Sigmoid colon (tissue), 6 donors: Measurements from ENCODE around the gene LASP1NB.

Experiments
- DNase-seq: peaks from one replicate; pipeline ENCODE4 v3.0.0-alpha.2; 2019
- H3K27ac ChIP-seq, 4 donors: fragments of 200-600 bp; sonication (generic); one replicate each; pipeline ENCODE4 v1.5.1; 2016 to 2019; ENCODE audit warnings: mild to moderate bottlenecking in 1 of 4
- H3K27me3 ChIP-seq, 3 donors: fragments of 200-600 bp; sonication (generic); one replicate each; pipeline ENCODE4 v1.5.1; 2019; ENCODE audit warnings: mild to moderate bottlenecking in 1 of 3
- H3K36me3 ChIP-seq, 4 donors: fragments of 200-600 bp; sonication (generic); one replicate each; pipeline ENCODE4 v1.5.1; 2016 to 2019
- H3K4me1 ChIP-seq, 4 donors: fragments of 200-600 bp; sonication (generic); one replicate each; pipeline ENCODE4 v1.5.1; 2017 to 2019
- H3K4me3 ChIP-seq, 4 donors: fragments of 200-600 bp; sonication (generic); one replicate each; pipeline ENCODE4 v1.5.1; 2017 to 2019; ENCODE audit warnings: mild to moderate bottlenecking in 2 of 4, moderate library complexity in 1 of 4
- H3K9me3 ChIP-seq, 4 donors: fragments of 200-600 bp in 3 of 4; sonication (generic) in 3 of 4; one replicate each; pipeline versions ENCODE4 v1.5.1 to v1.6.1; 2013 to 2019
- CTCF ChIP-seq, 4 experiments: fragments of 450-650 bp in 3 of 4; fragments of 200-600 bp in 1 of 4; IDR thresholded peaks; one replicate each; pipeline ENCODE4 v1.5.1; 2016 to 2019; ENCODE audit warnings: antibody characterized with exemption in 4 of 4, mild to moderate bottlenecking in 3 of 4, moderate library complexity in 2 of 4
- EP300 ChIP-seq, 4 donors: sonication (generic); formaldehyde crosslinking; IDR thresholded peaks; one replicate each; pipeline ENCODE4 v1.6.1; 2017; ENCODE audit warnings: antibody characterized with exemption in 4 of 4
- POLR2A ChIP-seq, 2 donors: fragments of 450-650 bp; IDR thresholded peaks; one replicate each; pipeline ENCODE4 v1.6.1; 2016; ENCODE audit warnings: antibody characterized with exemption in 2 of 2, mild to moderate bottlenecking in 2 of 2, moderate library complexity in 2 of 2
- POLR2AphosphoS5 ChIP-seq, 4 donors: sonication (generic); formaldehyde crosslinking; IDR thresholded peaks; one replicate each; pipeline ENCODE4 v1.6.1; 2017; ENCODE audit warnings: antibody characterized with exemption in 4 of 4
- WGBS, 2 donors: extraction: QIAGEN DNeasy Blood & Tissue Kit; methylation state at CpG; one replicate each; pipeline ENCODE4 v1.1.7; 2013; 5-methylcytosine and 5-hydroxymethylcytosine counted together
- intact Hi-C: fragments of 100-400 bp; cut with DNase I; formaldehyde crosslinking; loops from one replicate; pipeline ENCODE4 v1.15.1; 2023
- donor health status: healthy with polysubstance abuse.
- donor health status: healthy.

Gene LASP1NB

GRCh38 chr17:38904892-38905291, 20.5 kb upstream of the LASP1NB start:
- no peak for TF ChIP-seq POLR2A (IDR thresholded peaks at IDR 0.05)
- no peak for TF ChIP-seq EP300 (IDR thresholded peaks at IDR 0.05)
- TF ChIP-seq POLR2AphosphoS5 (IDR thresholded peaks at IDR 0.05): no peak
- TF ChIP-seq CTCF (IDR thresholded peaks at IDR 0.05): no peak
- intact Hi-C loops: no loop called here
- Histone ChIP-seq H3K9me3 (no peaks in the 10 kb centered on the region), H3K4me1 (peaks cover 0 to 52% (median 36%) of the 10 kb centered on the region in 4 donors), H3K36me3 (peaks cover 0 to 37% (median 17%) of the 10 kb centered on the region in 4 donors), H3K27me3 (no peaks in the 10 kb centered on the region), H3K27ac (no peak overlapping the region), H3K4me3 (no peak overlapping the region)
- 95 to 96% methylated on average over 3 of the region's 3 CpGs for WGBS, 2 donors
- DNase-seq: no peak

GRCh38 chr17:38905375-38905774, 20.0 kb upstream of the LASP1NB start:
- Histone ChIP-seq H3K4me3 (no peak overlapping the region), H3K9me3 (no peaks in the 10 kb centered on the region), H3K4me1 (peaks cover 0 to 51% (median 35%) of the 10 kb centered on the region in 4 donors), H3K27me3 (no peaks in the 10 kb centered on the region), H3K36me3 (peaks cover 0 to 37% (median 17%) of the 10 kb centered on the region in 4 donors), H3K27ac (no peak overlapping the region)
- DNase-seq: no peak
- TF ChIP-seq POLR2AphosphoS5 (IDR thresholded peaks at IDR 0.05) (no peak), POLR2A (IDR thresholded peaks at IDR 0.05) (no peak), EP300 (IDR thresholded peaks at IDR 0.05) (no peak), CTCF (IDR thresholded peaks at IDR 0.05) (no peak)
- intact Hi-C loops: no loop called here
- WGBS, 2 donors: 92 to 94% methylated on average over 10 of the region's 10 CpGs

- intact Hi-C loops: no loop called here
- Histone ChIP-seq H3K27ac (peak overlapping the region in 3 of 4 donors; percentile 10 to 58 (median 25)), H3K4me3 (no peak overlapping the region), H3K36me3 (peaks cover 0 to 37% (median 19%) of the 10 kb centered on the region in 4 donors), H3K27me3 (no peaks in the 10 kb centered on the region), H3K4me1 (peaks cover 0 to 42% (median 23%) of the 10 kb centered on the region in 4 donors), H3K9me3 (no peaks in the 10 kb centered on the region)
- no peak for DNase-seq
- WGBS, 2 donors: 73 to 82% methylated on average over 7 of the region's 7 CpGs
- no peak for TF ChIP-seq POLR2A (IDR thresholded peaks at IDR 0.05)
Observed at GRCh38 chr17:38906460-38907228, 18.8 kb upstream of the LASP1NB start.

GRCh38 chr17:38907930-38908675, 17.3 kb upstream of the LASP1NB start:
- TF ChIP-seq EP300 (IDR thresholded peaks at IDR 0.05) (no peak), CTCF (IDR thresholded peaks at IDR 0.05) (no peak), POLR2A (IDR thresholded peaks at IDR 0.05) (no peak), POLR2AphosphoS5 (IDR thresholded peaks at IDR 0.05) (no peak)
- Histone ChIP-seq H3K4me1 (peaks cover 0 to 50% (median 33%) of the 10 kb centered on the region in 4 donors), H3K27me3 (no peaks in the 10 kb centered on the region), H3K9me3 (no peaks in the 10 kb centered on the region), H3K36me3 (peaks cover 0 to 30% (median 18%) of the 10 kb centered on the region in 4 donors), H3K27ac (peak overlapping the region; percentile 9 to 58 (median 37)), H3K4me3 (no peak overlapping the region)
- WGBS, 2 donors: 75 to 77% methylated on average over 15 of the region's 15 CpGs
- intact Hi-C loops: no loop called here
- DNase-seq: no peak

GRCh38 chr17:38908676-38909181, 16.7 kb upstream of the LASP1NB start:
- 54 to 59% methylated on average over 8 of the region's 8 CpGs for WGBS, 2 donors
- no peaks in the 10 kb centered on the region for H3K27me3 ChIP-seq

More at GRCh38 chr17:38908676-38909181, 16.7 kb upstream of the LASP1NB start:
- Histone ChIP-seq H3K27ac (peak overlapping the region in 3 of 4 donors; percentile 28 to 58 (median 46)), H3K4me3 (no peak overlapping the region), H3K36me3 (peaks cover 0 to 29% (median 14%) of the 10 kb centered on the region in 4 donors), H3K9me3 (no peaks in the 10 kb centered on the region), H3K4me1 (peaks cover 0 to 56% (median 37%) of the 10 kb centered on the region in 4 donors)
- TF ChIP-seq POLR2AphosphoS5 (IDR thresholded peaks at IDR 0.05): peak in 2 of 4 donors; percentile 9 to 12
- no peak for TF ChIP-seq CTCF (IDR thresholded peaks at IDR 0.05)
- intact Hi-C loops: no loop called here
- DNase-seq: peak; percentile 68
